Fibroblast of mammary gland (primary cell): ENCODE data around the gene GALNS.

Experiments
- DNase-seq: peaks from one replicate; pipeline ENCODE4 v3.0.0-alpha.2; 2010; ENCODE audit warnings: low read depth
- H3K4me3 ChIP-seq: 2 replicates; pipeline ENCODE4 v1.5.1; 2011; ENCODE audit warnings: low read depth, mild to moderate bottlenecking, low read length, moderate library complexity; ENCODE audit not compliant: control insufficient read depth
- TF ChIP-seq, protein P1 (sequence below): conservative IDR thresholded peaks from 2 replicates; pipeline ENCODE4 v1.5.1; 2011; ENCODE audit warnings: low read depth, low read length, inconsistent platforms; ENCODE audit not compliant: control insufficient read depth, insufficient read depth

GALNS gene

DNA sequence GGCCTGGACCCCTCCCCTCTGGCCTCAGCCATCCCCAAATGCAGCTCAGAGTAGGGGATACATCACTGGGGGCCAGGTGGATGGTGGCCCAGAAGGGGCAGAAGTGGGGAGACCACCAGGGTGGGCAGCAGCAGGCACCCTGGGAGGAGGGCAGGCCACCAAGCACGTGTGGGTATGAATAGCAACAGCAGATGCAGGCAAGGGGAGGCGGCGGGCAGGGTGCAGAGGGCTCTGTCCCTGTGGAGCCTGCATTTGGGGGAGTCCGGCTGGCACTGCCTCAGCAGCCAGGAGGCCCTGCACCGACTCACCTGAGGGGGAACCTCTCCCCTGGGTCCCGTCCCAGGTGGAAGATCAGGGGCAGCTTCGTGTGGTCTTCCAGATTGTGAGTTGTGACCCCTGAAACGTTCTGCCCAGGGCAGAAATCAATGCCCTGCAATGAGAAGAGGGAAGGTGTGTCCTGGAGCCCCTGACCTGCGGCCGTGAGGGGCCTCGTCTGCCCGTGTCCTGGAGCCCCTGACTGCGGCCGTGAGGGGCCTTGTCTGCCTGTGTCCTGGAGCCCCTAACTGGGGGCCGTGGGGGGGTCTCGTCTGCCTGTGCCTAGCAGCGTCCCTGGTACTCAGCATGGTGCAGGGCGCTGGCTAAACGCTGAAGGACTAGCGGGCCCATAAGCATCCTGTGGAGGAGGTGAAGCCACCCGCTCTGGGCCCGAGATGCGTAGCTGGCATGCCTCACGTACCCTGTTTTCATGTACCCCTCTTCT, 34.3 kb downstream of the GALNS start:
- no peak overlapping the region for H3K4me3 ChIP-seq
- DNase-seq: no peak
- TF ChIP-seq, protein P1, sequence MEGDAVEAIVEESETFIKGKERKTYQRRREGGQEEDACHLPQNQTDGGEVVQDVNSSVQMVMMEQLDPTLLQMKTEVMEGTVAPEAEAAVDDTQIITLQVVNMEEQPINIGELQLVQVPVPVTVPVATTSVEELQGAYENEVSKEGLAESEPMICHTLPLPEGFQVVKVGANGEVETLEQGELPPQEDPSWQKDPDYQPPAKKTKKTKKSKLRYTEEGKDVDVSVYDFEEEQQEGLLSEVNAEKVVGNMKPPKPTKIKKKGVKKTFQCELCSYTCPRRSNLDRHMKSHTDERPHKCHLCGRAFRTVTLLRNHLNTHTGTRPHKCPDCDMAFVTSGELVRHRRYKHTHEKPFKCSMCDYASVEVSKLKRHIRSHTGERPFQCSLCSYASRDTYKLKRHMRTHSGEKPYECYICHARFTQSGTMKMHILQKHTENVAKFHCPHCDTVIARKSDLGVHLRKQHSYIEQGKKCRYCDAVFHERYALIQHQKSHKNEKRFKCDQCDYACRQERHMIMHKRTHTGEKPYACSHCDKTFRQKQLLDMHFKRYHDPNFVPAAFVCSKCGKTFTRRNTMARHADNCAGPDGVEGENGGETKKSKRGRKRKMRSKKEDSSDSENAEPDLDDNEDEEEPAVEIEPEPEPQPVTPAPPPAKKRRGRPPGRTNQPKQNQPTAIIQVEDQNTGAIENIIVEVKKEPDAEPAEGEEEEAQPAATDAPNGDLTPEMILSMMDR: no peak

DNA sequence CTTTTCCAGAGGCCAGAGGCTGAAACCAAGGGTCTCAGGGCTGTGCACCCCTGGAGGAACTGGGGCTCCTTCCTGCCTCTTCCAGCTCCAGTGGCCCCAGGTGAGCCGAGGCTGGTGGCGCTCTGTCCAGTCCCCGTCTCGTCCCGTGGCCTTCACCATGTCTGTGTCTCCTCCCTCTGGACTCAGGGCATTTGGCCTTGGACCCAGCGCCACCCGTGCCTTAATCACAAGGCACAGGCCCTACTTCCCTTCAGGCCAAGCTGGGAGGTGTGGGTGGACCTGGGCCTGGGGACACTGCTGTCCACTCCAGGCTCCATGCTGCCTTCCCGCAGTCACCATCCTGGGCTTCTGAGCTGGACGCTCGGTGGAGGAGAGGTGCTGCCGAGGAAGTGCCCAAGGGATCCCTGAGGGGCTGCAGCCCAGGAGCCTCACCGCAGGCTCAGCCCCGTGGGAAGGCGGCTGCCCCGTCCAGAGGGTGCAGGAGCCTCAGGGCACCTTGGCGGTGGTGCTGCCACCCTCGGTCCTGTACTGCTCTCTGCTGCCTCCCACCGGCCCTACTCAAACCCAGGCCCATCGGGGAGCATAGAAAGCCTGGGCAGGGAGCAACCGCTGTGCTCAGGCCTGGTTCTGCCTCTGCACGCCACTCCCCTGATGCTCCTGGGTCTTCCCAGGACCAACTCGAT, 35.4 kb downstream of the GALNS start:
- TF ChIP-seq, protein P1: no peak
- DNase-seq: no peak
- no peak overlapping the region for H3K4me3 ChIP-seq

DNA sequence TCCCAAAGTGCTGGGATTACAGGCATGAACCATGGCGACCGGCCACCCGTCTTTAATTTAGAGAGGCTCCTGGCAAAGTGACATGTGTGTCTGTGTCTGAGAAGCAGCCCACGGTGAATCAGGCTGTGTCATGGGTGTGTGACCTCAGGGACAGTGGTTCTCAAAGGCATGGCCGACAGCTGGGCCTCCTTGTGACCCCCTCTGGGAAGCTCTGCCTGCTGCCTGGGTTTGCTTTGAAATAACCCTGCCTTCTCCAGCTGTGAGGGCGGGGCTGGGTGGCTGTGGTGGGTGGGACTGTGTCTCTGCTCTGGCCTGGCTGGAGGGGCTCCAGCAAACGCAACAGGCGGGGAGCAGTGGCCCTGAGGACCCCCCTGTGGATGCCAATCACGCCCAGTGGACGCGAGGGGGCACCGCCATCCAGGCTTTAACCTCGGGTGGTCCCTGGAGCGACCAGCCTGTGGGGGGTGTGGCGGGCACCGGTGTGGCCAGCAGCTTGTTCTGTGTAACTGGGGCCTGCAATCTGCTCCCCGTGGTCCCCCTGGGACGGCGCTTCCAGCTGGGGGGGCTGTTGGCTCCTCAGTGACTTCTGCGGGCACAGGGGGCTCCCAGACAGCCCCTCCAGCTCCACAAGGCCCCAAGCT, 36.2 kb downstream of the GALNS start:
- no peak overlapping the region for H3K4me3 ChIP-seq

DNA sequence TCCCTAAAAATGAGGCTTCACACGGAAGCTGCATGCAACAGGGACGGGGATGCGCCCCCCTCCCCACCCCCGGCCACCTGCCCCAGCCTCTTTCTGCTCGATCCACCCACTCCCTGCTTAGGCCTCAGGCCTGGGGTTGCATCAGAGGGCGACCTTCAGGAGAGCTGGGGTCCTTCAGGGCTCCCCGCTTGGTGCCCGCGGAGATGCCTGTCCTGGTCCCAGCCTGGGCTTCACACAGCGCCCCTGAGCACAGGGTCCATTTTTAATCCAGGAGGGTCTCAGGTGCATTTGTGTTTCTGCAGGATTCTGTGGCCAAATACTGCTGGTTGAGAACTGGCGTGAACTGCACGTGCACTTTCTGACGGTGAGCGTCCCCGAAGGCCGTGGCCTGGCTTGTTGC, 37.6 kb downstream of the GALNS start:
- TF ChIP-seq, protein P1: no peak
- DNase-seq: no peak
- no peak overlapping the region for H3K4me3 ChIP-seq

More for the DNA sequence above, 36.2 kb downstream of the GALNS start:
- DNase-seq: no peak
- TF ChIP-seq, protein P1: no peak

DNA sequence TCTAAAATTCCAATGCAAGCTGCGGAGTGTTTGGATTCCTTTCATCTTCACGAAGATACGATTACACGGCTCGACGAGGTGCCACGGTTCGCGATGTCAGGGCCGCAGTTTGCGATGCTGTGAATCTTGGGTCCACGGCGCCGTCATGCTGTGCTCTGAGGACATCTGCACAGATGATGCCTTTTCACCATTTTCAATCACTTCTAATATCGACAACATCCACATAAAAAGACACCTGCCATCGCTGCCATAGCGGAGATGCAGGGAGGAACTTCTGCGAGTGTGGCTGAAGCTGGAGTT, 38.2 kb downstream of the GALNS start:
- H3K4me3 ChIP-seq: no peak overlapping the region
- TF ChIP-seq, protein P1: no peak
- DNase-seq: no peak

DNA sequence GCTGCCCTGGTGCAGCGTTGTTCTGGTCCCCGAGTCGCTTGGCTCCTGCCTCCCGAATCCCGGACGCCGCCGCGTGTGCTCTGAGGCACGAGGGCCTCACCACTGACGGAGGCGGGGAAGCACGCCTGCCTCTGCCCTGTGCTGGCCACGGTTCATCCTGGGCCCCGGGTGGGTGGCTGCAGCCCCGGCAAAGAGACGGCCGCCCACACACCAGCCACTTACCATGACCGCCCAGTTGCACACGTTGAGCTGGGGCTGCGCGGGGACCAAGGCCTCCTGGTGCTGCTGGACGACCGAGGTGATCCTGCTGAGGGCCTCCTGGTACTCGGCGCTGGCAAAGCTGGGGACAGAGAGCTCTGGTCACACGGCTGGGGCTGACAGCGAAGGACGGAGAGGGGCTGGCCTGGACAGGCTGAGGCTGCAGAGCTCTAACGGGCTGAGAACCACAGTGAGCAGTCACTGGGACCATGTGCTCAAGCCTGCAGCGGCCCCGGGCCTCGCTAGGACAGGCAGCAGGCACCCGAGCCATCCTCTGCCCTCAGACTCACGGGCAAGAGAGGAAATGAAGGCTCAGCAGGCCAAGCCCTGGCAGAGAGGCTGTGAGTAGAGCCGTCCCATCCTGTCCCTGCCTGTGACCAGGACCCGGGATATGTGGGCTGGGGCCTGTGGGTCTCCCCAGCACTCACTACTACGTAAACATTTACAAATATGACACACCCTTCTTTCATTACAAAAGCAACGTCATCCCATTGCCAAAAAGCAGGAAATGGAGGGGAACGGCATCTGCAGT, 38.8 kb downstream of the GALNS start:
- DNase-seq: no peak
- TF ChIP-seq, protein P1: no peak
- H3K4me3 ChIP-seq: no peak overlapping the region
